ENCODE results near the gene TM9SF2.

Gene TM9SF2

GRCh38 chr13:99582511-99582910, 81.2 kb downstream of the TM9SF2 start:
- DNase-seq = no peak

- DNase-seq = no peak
Measured at GRCh38 chr13:99585609-99586008, 84.3 kb downstream of the TM9SF2 start.

- DNase-seq = no peak
Measured at GRCh38 chr13:99587021-99587420, 85.7 kb downstream of the TM9SF2 start.

GRCh38 chr13:99587893-99588606, 86.8 kb downstream of the TM9SF2 start:
- no peak for DNase-seq

- DNase-seq = no peak
Measured at GRCh38 chr13:99589575-99589974, 88.3 kb downstream of the TM9SF2 start.

GRCh38 chr13:99590519-99591011, 89.3 kb downstream of the TM9SF2 start:
- no peak for DNase-seq

- no peak for DNase-seq
Measured at GRCh38 chr13:99596180-99596579, 94.9 kb downstream of the TM9SF2 start.

- no peak for DNase-seq
Measured at GRCh38 chr13:99600318-99600717, 99.0 kb downstream of the TM9SF2 start.

- DNase-seq = no peak
Measured at GRCh38 chr13:99601535-99601934, 100.3 kb downstream of the TM9SF2 start.

- DNase-seq = no peak
Measured at GRCh38 chr13:99604636-99605035, 103.4 kb downstream of the TM9SF2 start.

- DNase-seq = peak; percentile 33
Measured at GRCh38 chr13:99605420-99606323, 104.4 kb downstream of the TM9SF2 start.

- DNase-seq = peak; percentile 95
Measured at GRCh38 chr13:99606324-99607066, 105.2 kb downstream of the TM9SF2 start, which contains the start of gene CLYBL. Gene CLYBL, plus strand, starts transcription at chr13:99606690.

- DNase-seq = no peak
Measured at GRCh38 chr13:99608345-99608744, 107.1 kb downstream of the TM9SF2 start.

- no peak for DNase-seq
Measured at GRCh38 chr13:99610702-99611289, 109.5 kb downstream of the TM9SF2 start.
